ENCODE measurements around the gene TNFAIP6. TPM values are rescaled to one million over a fixed set of nuclear protein-coding genes. Genes with fewer than 3 reads are reported as not detected.
"Not testable (repeated sequence)": the region's sequence is repeated elsewhere in the genome, so short reads cannot be mapped to it uniquely, and the experiment has no call there.

Gene TNFAIP6
- total RNA-seq, 3 donors from 2014 or later = 2.6 to 12.5 (median 5.3) TPM

DNA sequence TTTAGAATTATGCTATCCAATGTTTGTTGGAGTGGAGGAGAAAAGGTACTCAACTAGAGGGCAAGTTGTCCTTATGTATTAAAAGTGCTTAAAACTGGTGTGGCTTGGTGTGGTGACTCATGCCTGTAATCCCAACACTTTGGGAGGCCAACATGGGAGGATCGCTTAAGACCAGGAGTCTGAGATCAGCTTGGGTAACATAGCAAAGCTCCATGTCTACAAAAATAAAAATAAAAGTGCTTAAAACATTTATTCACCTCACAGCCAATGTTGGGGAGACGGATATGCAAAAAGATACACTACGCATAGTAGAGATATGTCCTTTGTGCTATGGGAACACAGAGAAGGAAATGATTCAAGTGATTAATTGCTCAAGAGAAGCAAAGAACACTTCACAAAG lies 19.3 kb upstream of the TNFAIP6 start:
- H3K4me3 ChIP-seq = no peak overlapping the region
- H3K9me3 ChIP-seq = no peaks in the 10 kb centered on the region
- no peaks in the 10 kb centered on the region for H3K36me3 ChIP-seq
- no peaks in the 10 kb centered on the region for H3K4me1 ChIP-seq
- no peaks in the 10 kb centered on the region for H3K27me3 ChIP-seq
- DNase-seq (ENCODE audit: low spot score in 2 of 2) = no peak
- no peak overlapping the region for H3K27ac ChIP-seq
- TF ChIP-seq POLR2AphosphoS5 (IDR thresholded peaks at IDR 0.05) (no peak), POLR2A (IDR thresholded peaks at IDR 0.05) (no peak)
- TF ChIP-seq, protein P1, sequence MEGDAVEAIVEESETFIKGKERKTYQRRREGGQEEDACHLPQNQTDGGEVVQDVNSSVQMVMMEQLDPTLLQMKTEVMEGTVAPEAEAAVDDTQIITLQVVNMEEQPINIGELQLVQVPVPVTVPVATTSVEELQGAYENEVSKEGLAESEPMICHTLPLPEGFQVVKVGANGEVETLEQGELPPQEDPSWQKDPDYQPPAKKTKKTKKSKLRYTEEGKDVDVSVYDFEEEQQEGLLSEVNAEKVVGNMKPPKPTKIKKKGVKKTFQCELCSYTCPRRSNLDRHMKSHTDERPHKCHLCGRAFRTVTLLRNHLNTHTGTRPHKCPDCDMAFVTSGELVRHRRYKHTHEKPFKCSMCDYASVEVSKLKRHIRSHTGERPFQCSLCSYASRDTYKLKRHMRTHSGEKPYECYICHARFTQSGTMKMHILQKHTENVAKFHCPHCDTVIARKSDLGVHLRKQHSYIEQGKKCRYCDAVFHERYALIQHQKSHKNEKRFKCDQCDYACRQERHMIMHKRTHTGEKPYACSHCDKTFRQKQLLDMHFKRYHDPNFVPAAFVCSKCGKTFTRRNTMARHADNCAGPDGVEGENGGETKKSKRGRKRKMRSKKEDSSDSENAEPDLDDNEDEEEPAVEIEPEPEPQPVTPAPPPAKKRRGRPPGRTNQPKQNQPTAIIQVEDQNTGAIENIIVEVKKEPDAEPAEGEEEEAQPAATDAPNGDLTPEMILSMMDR (IDR thresholded peaks at IDR 0.05) = no peak
- intact Hi-C loops (cut with DNase I; ENCODE audit: low total_unique reads) = no loop called here

DNA sequence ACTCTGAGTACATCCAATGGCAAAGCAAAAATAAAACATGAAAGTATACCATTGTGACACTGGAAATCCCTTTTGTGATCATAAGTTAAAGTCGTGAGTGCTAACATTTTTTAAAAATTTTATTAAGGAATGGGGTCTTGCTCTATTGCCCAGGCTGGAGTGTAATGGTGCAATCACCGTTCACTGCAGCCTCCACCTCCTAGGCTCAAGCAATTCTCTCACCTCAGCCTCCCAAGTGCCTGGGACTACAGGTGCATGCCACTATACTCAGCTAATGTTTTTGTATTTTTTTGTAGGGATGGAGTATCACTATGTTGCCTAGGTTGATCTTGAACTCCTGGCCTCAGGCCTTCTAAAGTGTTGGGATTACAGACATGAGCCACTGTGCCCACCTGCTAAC lies 14.3 kb upstream of the TNFAIP6 start:
- Histone ChIP-seq H3K36me3 (no peaks in the 10 kb centered on the region), H3K27ac (no peak overlapping the region), H3K27me3 (no peaks in the 10 kb centered on the region), H3K4me1 (no peaks in the 10 kb centered on the region), H3K9me3 (peaks cover 0 to 9% of the 10 kb centered on the region in 2 donors), H3K4me3 (no peak overlapping the region)
- intact Hi-C loops (cut with DNase I; ENCODE audit: low total_unique reads) = no loop called here
- no peak for TF ChIP-seq POLR2AphosphoS5 (IDR thresholded peaks at IDR 0.05)
- TF ChIP-seq POLR2A (IDR thresholded peaks at IDR 0.05) = no peak
- TF ChIP-seq, protein P1 (IDR thresholded peaks at IDR 0.05) = no peak
- DNase-seq (ENCODE audit: low spot score in 2 of 2) = no peak

DNA sequence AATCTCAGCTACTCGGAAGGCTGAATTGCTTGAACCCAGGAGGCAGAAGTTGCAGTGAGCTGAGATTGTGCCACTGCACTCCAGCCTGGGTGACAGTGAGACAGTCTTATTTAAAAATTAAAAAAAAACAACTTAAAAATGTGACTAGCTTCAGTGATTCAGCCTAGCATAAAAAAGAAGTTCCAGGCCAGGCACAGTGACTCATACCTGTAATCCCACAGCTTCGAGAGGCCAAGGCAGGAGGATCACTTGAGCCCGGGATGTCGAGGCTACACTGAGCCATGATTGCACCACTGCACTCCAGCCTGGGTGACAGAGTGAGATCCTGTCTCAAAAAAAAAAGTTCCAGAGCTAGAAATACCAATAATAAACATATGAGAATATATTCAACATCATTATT lies 13.2 kb upstream of the TNFAIP6 start:
- H3K27ac ChIP-seq; H3K27me3 ChIP-seq; DNase-seq (ENCODE audit: low spot score in 2 of 2): not testable (repeated sequence)

DNA sequence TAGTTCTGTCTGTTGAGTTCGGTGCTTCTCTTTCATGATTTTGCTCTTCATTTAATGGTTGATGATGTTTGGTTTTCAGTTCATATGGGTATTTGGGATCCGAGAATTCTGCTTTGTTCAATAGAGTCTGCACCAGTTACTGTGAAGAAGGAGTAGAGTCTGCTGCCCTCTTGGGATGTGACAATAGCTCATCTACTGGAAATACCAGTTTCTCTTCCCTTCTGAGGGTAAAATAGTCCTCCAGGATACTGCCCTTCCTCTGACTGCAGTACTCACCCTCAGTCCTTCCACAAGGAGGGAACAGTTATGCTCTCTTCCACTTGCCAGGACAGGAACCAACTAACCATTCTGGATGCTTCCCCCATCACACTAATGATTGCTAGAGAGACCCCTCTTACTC lies 12.5 kb upstream of the TNFAIP6 start:
- H3K9me3 ChIP-seq = peaks cover 0 to 9% of the 10 kb centered on the region in 2 donors
- H3K27ac ChIP-seq = no peak overlapping the region
- no peak overlapping the region for H3K4me3 ChIP-seq
- TF ChIP-seq POLR2AphosphoS5 (IDR thresholded peaks at IDR 0.05) = no peak
- TF ChIP-seq, protein P1 (IDR thresholded peaks at IDR 0.05) = no peak
- TF ChIP-seq POLR2A (IDR thresholded peaks at IDR 0.05) = no peak
- no peaks in the 10 kb centered on the region for H3K4me1 ChIP-seq
- no peaks in the 10 kb centered on the region for H3K27me3 ChIP-seq
- intact Hi-C loops (cut with DNase I; ENCODE audit: low total_unique reads) = no loop called here
- H3K36me3 ChIP-seq = no peaks in the 10 kb centered on the region
- no peak for DNase-seq (ENCODE audit: low spot score in 2 of 2)

More for the DNA sequence above, 13.2 kb upstream of the TNFAIP6 start:
- H3K9me3 ChIP-seq; H3K4me1 ChIP-seq; intact Hi-C loops (cut with DNase I; ENCODE audit: low total_unique reads); H3K36me3 ChIP-seq; H3K4me3 ChIP-seq: not testable (repeated sequence)

DNA sequence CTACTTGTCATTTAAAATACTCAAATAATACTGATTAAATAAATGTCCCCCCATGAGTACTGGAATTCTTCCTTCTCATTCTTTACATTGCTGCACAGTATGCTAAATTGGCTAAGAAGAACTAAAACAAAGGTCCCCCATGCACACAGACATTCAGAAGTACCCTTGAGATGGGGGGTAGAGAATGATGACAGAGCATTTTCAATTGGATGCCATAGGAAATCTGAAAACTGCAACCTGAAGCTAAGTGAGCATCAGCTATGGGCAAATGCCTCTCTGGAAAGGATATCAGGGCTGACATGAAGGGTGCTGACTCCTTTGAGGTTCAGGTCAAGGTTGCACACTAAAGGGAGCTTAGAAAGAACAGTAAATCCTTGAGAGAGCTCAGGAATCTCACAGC lies 10.1 kb upstream of the TNFAIP6 start:
- no peaks in the 10 kb centered on the region for H3K4me1 ChIP-seq
- no peak overlapping the region for H3K27ac ChIP-seq
- intact Hi-C loops (cut with DNase I; ENCODE audit: low total_unique reads) = no loop called here
- no peaks in the 10 kb centered on the region for H3K27me3 ChIP-seq
- H3K9me3 ChIP-seq = peaks cover 0 to 9% of the 10 kb centered on the region in 2 donors
- DNase-seq (ENCODE audit: low spot score in 2 of 2) = no peak
- H3K4me3 ChIP-seq = no peak overlapping the region
- no peaks in the 10 kb centered on the region for H3K36me3 ChIP-seq
- TF ChIP-seq POLR2AphosphoS5 (IDR thresholded peaks at IDR 0.05) (no peak), POLR2A (IDR thresholded peaks at IDR 0.05) (no peak)
- TF ChIP-seq, protein P1 (IDR thresholded peaks at IDR 0.05) = no peak

DNA sequence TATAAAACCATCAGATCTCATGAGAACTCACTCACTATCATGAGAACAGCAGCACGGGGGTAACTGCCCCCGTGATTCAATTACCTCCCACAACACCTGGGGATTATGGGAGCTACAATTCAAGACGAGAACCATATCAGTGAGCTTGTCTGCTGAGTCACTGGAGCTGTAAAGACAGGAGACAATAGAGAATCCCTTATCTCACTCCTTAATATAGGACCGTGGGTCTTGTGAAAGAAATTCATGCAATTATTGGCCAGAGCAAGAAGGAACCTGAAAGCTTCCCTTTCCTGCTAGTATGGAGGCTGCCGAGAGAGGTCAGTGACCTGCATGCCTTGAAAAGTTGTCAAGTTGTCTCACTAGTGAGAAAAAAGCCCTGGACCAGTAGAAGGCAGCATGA lies 9.5 kb upstream of the TNFAIP6 start:
- DNase-seq (ENCODE audit: low spot score in 2 of 2) = no peak
- no peak for TF ChIP-seq POLR2AphosphoS5 (IDR thresholded peaks at IDR 0.05)
- peaks cover 0 to 9% of the 10 kb centered on the region in 2 donors for H3K9me3 ChIP-seq
- intact Hi-C loops (cut with DNase I; ENCODE audit: low total_unique reads) = no loop called here
- no peak overlapping the region for H3K27ac ChIP-seq
- H3K4me3 ChIP-seq = no peak overlapping the region
- H3K27me3 ChIP-seq = no peaks in the 10 kb centered on the region
- no peaks in the 10 kb centered on the region for H3K4me1 ChIP-seq
- H3K36me3 ChIP-seq = no peaks in the 10 kb centered on the region

Data from breast epithelium (tissue), 4 donors.